Activated CD4-positive, alpha-beta T cell treated with anti-CD3 and anti-CD28 coated beads, Interleukin-2, amount 50 U/mL, for 48 hours (primary cell): ENCODE measurements around the gene KATNB1.
"Not testable (repeated sequence)": the region's sequence is repeated elsewhere in the genome, so short reads cannot be mapped to it uniquely, and the experiment has no call there.

ENCODE experiments used
- DNase-seq, 2 experiments: peaks; one replicate each; pipeline ENCODE4 v3.0.0-alpha.2; 2020

KATNB1 gene

DNA sequence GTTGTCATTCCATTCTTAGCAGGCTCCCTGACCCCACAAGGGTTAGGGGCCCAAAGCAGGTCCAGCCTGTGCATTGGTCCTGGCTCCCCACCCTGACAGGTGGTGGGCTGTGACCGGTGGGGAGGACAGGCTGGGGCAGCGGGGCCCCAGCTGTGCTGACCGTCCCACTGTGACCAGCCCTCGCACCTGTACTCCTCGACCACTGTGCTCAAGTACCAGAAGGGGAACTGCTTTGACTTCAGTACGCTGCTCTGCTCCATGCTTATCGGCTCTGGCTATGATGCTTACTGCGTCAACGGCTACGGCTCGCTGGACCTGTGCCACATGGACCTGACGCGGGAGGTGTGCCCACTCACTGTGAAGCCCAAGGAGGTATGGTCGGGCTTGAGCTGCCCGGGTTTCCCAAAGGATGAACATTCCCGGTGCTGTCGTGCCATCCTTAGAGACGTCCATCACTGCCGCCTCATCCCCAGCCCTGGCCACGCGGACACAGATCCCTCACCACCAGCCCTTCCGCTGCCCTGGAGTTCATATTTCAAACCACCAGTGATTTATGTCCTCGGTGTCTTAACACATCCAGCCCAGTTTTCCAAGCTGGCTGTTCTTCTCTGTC, 33.7 kb upstream of the KATNB1 start:
- no peak for DNase-seq

DNA sequence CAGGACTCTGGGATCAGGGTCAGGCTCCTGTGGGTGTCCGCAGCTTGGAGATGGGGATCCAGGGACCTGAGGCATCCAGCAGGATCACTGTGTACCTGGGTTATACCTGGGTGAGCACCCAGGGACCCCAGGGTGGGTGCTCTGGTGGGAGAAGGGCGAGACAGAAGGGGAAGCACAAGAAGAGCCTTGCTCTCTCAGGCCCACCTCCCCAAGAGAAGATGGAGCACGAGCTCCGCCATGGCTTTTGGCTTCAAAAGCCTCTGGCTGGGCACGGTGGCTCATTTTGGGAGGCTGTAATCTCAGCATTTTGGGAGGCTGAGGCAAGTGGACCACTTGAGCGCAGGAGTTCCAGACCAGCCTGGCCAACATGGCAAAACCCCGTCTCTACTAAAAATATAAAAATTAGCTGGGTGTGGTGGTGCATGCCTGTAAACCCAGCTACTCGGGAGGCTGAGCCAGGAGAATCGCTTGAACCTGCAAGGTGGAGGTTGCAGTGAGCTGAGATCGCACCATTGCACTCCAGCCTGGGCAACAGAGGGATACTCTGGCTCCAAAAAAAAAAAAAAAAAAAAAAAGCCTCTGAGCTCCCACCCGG, 32.1 kb upstream of the KATNB1 start:
- no peak for DNase-seq

- no peak for DNase-seq
Observed at GRCh38 chr16:57704011-57704904, 31.3 kb upstream of the KATNB1 start.

DNA sequence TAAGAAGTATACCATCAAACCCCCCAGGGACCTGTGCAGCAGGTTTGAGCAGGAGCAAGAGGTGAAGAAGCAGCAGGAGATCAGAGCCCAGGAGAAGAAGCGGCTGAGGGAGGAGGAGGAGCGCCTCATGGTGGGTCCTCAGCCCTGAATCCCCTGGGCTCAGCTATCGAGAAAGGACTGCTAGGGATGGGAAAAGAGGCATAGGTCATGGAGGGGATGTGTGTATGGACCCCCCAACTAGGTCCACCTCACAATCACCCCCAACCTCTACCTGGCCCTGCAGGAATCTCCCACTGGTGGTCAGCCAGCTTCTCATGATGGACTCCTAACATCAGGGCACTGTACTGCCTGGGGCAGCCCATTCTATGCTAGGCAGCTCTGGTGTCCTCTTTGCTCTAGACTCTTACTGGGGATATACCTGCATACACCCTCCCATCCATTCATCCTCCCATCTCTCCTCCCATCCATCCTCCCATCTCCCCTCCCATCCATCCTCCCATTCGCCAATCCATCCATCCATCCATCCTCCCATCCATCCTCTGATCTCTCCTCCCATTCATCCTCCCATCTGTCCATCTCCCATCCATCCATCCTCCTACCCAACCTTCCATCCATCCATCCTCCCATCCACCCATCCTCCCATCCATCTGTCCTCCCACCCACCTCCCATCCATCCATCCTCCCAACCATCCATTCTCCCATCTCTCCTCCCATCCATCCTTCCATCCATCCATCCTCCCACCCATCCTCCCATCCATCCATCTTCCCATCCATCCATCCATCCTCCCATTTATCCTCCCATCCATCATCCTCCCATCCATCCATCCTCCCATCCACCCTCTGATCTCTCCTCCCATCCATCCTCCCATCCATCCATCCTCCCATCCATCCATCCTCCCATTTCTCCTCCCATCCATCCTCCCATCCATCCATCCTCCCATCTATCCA, 30.4 kb upstream of the KATNB1 start:
- DNase-seq: no peak

DNA sequence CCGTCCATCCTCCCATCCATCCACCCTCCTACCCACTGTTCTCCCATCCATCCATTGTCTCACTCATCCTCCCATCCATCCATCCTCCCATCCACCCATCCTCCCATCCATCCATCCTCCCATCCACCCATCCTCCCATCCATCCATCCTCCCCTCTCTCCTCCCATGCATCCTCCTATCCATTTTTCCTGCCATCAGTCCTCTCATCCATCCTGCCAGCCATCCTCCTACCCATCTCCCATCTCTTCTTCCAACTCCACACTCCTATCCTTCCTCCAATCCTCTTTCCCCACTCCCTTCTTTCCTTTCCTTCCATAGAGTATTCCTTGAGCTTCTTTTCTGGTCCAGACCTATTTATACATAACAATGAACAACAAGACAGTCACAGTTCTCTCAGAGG, 28.9 kb upstream of the KATNB1 start:
- DNase-seq: no peak

- no peak for DNase-seq
Observed at GRCh38 chr16:57707331-57707730, 28.2 kb upstream of the KATNB1 start.

DNA sequence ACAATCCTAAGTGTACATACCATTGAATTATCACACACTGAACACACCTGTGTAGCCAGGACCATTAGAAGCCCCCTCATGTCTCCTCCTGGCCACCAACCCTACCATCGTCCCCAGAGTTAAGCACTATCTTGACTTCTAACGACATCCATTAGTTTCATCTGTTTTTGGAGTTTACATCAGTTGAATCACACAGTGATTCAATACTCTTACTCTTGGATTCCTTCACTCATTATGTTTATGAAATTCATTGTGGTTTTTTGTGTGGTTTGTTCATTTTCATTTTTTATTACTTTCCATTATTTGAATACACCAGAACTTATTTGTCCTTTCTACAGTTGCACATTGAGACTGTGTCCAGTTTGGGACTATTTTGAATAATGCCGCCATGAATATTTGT, 27.4 kb upstream of the KATNB1 start:
- DNase-seq: no peak

GRCh38 chr16:57709663-57710062, 25.9 kb upstream of the KATNB1 start:
- no peak for DNase-seq

- no peak for DNase-seq
Observed at GRCh38 chr16:57711346-57711745, 24.2 kb upstream of the KATNB1 start.

DNA sequence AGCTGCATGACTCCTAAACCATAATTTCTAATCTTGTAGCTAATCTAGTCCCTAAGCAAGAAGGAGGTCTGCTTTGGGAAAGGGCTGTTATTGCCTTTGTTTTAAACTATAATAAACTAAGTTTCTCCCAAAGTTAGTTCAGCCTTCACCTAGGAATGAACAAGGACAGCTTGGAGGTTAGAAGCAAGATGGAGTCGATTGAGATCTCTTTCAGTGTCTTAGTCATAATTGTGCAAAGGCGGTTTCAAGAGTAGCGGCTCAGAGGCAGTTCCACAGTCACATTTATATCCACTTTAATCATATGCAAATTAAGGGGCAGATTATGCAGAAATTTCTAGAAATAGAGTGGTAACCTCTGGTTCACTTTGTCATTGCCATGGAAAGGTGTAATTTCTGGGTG, 23.6 kb upstream of the KATNB1 start:
- no peak for DNase-seq

GRCh38 chr16:57712569-57712968, 23.0 kb upstream of the KATNB1 start:
- not testable (repeated sequence) for DNase-seq

DNA sequence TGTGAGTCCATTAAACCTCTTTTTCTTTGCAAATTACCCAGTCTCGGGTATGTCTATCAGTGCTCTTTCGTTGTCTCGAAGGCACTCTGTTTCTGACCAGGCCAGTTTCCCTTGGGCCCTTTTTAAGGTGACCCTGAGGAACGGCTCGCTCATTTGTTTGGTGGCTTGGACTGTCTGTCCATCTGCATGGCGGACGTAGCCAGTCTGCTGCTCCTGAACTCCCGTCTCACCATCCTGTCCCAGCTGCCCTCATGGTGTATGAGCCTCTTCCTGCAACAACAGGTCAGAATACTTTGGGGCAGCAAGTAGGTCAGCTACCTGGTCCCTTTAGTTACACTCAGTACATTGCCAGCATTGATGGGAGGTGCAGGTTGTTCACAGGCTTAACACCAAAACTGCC, 22.0 kb upstream of the KATNB1 start:
- no peak for DNase-seq

DNA sequence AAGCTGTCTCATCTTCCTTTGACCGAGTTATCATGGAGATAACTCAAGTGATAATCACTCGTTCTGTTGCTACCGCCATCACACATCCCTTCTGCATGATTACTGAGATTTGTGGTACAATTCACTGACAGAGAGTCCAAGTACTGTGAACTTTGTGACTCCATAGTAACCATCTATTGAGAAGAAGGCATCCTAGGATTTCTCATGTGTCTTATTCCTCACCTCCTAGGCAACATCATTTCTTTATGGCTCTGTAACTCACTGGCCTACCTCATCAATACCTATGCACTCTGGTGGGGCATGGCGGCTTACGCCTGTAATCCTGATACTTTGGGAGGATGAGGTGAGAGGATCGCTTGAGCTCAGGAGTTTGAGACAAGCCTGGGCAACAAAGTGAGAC, 21.5 kb upstream of the KATNB1 start:
- DNase-seq: no peak

DNA sequence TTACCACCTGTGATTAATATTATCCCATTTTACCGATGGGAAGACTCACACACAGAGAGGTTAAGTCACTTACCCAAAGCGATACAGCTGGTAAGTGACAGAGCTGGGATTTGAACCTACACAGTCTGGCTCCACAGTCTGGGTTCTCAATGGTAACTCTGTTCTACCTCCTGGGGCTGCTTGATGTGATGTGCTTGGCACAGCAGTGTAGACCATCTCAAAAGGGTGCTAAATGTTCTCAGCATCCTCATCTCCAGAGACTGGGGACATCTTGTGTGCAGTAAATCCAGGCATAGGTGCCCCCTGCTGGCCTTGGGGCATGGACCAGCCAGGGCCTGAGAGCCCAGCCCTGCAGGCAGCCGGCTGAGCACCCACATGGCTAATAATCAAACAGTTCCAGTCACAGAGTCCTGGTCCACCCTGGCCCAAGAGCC, 15.4 kb upstream of the KATNB1 start:
- peak; percentile 49 to 64 for DNase-seq

GRCh38 chr16:57721356-57722209, 14.0 kb upstream of the KATNB1 start:
- no peak for DNase-seq

- DNase-seq: no peak
Observed at GRCh38 chr16:57722210-57722499, 13.4 kb upstream of the KATNB1 start.

GRCh38 chr16:57722651-57723050, 12.9 kb upstream of the KATNB1 start:
- no peak for DNase-seq

GRCh38 chr16:57723170-57723569, 12.4 kb upstream of the KATNB1 start:
- DNase-seq: no peak

- DNase-seq: no peak
Observed at GRCh38 chr16:57724531-57724930, 11.0 kb upstream of the KATNB1 start.

- DNase-seq: no peak
Observed at GRCh38 chr16:57725151-57725550, 10.4 kb upstream of the KATNB1 start.

DNA sequence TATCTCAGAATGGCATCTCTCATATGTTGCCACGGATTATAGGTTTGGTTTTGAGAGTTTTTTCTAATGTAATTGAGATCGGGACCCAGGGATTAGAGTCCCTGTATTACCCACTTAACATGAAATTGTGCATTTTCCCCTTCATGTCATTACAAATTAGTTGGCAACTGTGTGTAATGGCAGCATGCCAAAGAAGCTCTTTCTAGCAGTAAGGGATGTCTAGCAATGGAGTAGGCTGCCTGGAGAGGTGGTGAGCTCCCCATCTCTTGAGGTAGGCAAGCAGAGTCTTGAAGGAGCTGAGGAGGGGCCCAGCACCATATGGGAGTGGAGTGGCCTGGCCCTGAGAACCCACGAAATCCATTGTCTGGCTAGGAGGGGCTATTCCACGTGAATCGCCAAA, 10.0 kb upstream of the KATNB1 start:
- no peak for DNase-seq

DNA sequence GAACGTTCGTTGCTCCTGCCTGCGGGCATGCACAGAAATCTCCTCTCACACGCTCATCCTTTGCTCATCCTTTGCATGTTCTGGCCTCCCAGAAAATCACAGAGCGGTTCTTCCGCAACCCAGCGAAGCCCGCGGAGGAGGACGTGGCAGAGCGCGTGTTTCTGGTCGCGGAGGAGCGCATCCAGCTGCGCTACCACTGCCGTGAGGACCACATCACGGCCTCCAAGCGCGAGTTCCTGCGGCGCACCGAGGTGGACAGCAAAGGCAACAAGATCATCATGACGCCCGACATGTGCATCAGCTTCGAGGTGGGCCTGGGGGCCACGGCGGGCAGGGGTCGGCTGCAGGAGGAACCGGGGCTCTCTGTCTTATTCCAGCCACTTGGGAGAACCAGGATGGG, 9.6 kb upstream of the KATNB1 start:
- DNase-seq: no peak
